PC-3 (cell line): ENCODE measurements around the gene G6PC3.

Experiments used
- CTCF ChIP-seq: fragments of 300-600 bp; sonication (generic); conservative IDR thresholded peaks from 2 replicates; pipeline ENCODE4 v1.5.1; 2017; ENCODE audit warnings: antibody characterized with exemption, low read depth, mild to moderate bottlenecking, low read length
- EZH2 ChIP-seq: fragments of 300-600 bp; sonication (generic); IDR thresholded peaks from one replicate; pipeline ENCODE4 v1.6.1; 2017; ENCODE audit warnings: antibody characterized with exemption, mild to moderate bottlenecking, low read length; ENCODE audit not compliant: unreplicated experiment
- EZH2phosphoT487 ChIP-seq: fragments of 300-600 bp; sonication (generic); IDR thresholded peaks from 2 replicates; pipeline ENCODE4 v1.6.1; 2018; ENCODE audit warnings: mild to moderate bottlenecking, antibody characterized with exemption, low read length, borderline replicate concordance

- TF ChIP-seq CTCF (no peak), EZH2phosphoT487 (no peak), EZH2 (no peak)
Observed at GRCh38 chr17:44106801-44107200, 36.3 kb downstream of the G6PC3 start.
